ENCODE data around the gene CFAP69. TPM values are rescaled to one million over a fixed set of nuclear protein-coding genes. Genes with fewer than 3 reads are reported as not detected.
A peak's percentile ranks its signal among the peaks of the same experiment; 100 is the strongest.

CFAP69 gene
- total RNA-seq, 1 donor from 2014 or later = 0.71 TPM

GRCh38 chr7:90210475-90210874 lies 34.5 kb upstream of the CFAP69 start:
- Mint-ChIP-seq H3K9me3 (ENCODE audit: unreplicated experiment) (no peaks in the 10 kb centered on the region), H3K27me3 (ENCODE audit: unreplicated experiment) (peaks cover 4% of the 10 kb centered on the region), H3K4me3 (ENCODE audit: unreplicated experiment) (peak overlapping the region; percentile 88), H3K36me3 (ENCODE audit: unreplicated experiment) (no peaks in the 10 kb centered on the region), H3K4me1 (ENCODE audit: low read depth, unreplicated experiment) (peaks cover 6% of the 10 kb centered on the region), H3K27ac (ENCODE audit: unreplicated experiment) (no peak overlapping the region)
- TF ChIP-seq CTCF (IDR thresholded peaks at IDR 0.05; ENCODE audit: partially characterized antibody, unreplicated experiment) = no peak
- DNase-seq = no peak

GRCh38 chr7:90210981-90211380 lies 34.0 kb upstream of the CFAP69 start:
- Mint-ChIP-seq H3K27me3 (ENCODE audit: unreplicated experiment) (peaks cover 4% of the 10 kb centered on the region), H3K9me3 (ENCODE audit: unreplicated experiment) (no peaks in the 10 kb centered on the region), H3K4me1 (ENCODE audit: low read depth, unreplicated experiment) (peaks cover 6% of the 10 kb centered on the region), H3K27ac (ENCODE audit: unreplicated experiment) (no peak overlapping the region), H3K36me3 (ENCODE audit: unreplicated experiment) (no peaks in the 10 kb centered on the region), H3K4me3 (ENCODE audit: unreplicated experiment) (peak overlapping the region; percentile 88)
- no peak for DNase-seq
- TF ChIP-seq CTCF (IDR thresholded peaks at IDR 0.05; ENCODE audit: partially characterized antibody, unreplicated experiment) = no peak

GRCh38 chr7:90211391-90212148 lies 33.4 kb upstream of the CFAP69 start, which contains the start of gene STEAP2:
Gene STEAP2 (plus strand): TSS chr7:90211740. CDS start chr7:90225083, 13,343 bp downstream.
- Mint-ChIP-seq H3K4me3 (ENCODE audit: unreplicated experiment) (peak within 1 kb of the TSS; percentile 88), H3K4me1 (ENCODE audit: low read depth, unreplicated experiment) (peaks cover 6% of the 10 kb centered on the region), H3K36me3 (ENCODE audit: unreplicated experiment) (no peaks in the 10 kb centered on the region), H3K9me3 (ENCODE audit: unreplicated experiment) (no peaks in the 10 kb centered on the region), H3K27me3 (ENCODE audit: unreplicated experiment) (peaks cover 4% of the 10 kb centered on the region), H3K27ac (ENCODE audit: unreplicated experiment) (no peak within 1 kb of the TSS)
- peak; percentile 73 for TF ChIP-seq CTCF (IDR thresholded peaks at IDR 0.05; ENCODE audit: partially characterized antibody, unreplicated experiment)
- DNase-seq = peak; percentile 87

- H3K4me1 Mint-ChIP-seq (ENCODE audit: low read depth, unreplicated experiment) = peaks cover 6% of the 10 kb centered on the region
- TF ChIP-seq CTCF (IDR thresholded peaks at IDR 0.05; ENCODE audit: partially characterized antibody, unreplicated experiment) = no peak
- H3K27ac Mint-ChIP-seq (ENCODE audit: unreplicated experiment) = no peak overlapping the region
- H3K4me3 Mint-ChIP-seq (ENCODE audit: unreplicated experiment) = peak overlapping the region; percentile 88
- peaks cover 4% of the 10 kb centered on the region for H3K27me3 Mint-ChIP-seq (ENCODE audit: unreplicated experiment)
- DNase-seq = no peak
- no peaks in the 10 kb centered on the region for H3K9me3 Mint-ChIP-seq (ENCODE audit: unreplicated experiment)
- no peaks in the 10 kb centered on the region for H3K36me3 Mint-ChIP-seq (ENCODE audit: unreplicated experiment)
Measured at GRCh38 chr7:90212149-90212495, 32.9 kb upstream of the CFAP69 start.

GRCh38 chr7:90213521-90213920 lies 31.5 kb upstream of the CFAP69 start:
- TF ChIP-seq CTCF (IDR thresholded peaks at IDR 0.05; ENCODE audit: partially characterized antibody, unreplicated experiment) = no peak
- no peak overlapping the region for H3K27ac Mint-ChIP-seq (ENCODE audit: unreplicated experiment)

More at GRCh38 chr7:90213521-90213920, 31.5 kb upstream of the CFAP69 start:
- peaks cover 6% of the 10 kb centered on the region for H3K4me1 Mint-ChIP-seq (ENCODE audit: low read depth, unreplicated experiment)
- DNase-seq = no peak
- peaks cover 4% of the 10 kb centered on the region for H3K27me3 Mint-ChIP-seq (ENCODE audit: unreplicated experiment)
- H3K9me3 Mint-ChIP-seq (ENCODE audit: unreplicated experiment) = no peaks in the 10 kb centered on the region
- no peaks in the 10 kb centered on the region for H3K36me3 Mint-ChIP-seq (ENCODE audit: unreplicated experiment)
- no peak overlapping the region for H3K4me3 Mint-ChIP-seq (ENCODE audit: unreplicated experiment)
